Measurements from ENCODE around the gene FRMPD4.

DNA sequence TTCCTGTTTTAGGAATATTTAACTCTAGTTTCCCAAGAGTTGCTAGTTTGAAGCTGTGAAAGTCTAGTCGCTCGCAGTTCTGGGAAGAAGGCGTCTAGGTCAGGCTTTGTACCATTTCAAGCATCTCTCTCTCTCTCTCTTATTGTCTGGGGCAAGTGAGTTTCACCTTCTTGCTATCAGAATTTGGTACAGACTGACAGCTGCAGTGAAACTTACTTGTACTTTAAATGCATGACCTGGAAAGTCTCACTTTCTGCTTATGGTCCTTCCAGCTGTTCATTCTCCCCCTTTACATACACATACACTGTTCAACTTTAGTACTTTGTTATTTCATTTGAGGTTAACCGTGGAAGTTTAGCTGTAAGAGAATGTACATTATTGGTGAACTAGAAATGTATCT lies 4.4 kb downstream of the FRMPD4 start:
- TF ChIP-seq, protein P1, sequence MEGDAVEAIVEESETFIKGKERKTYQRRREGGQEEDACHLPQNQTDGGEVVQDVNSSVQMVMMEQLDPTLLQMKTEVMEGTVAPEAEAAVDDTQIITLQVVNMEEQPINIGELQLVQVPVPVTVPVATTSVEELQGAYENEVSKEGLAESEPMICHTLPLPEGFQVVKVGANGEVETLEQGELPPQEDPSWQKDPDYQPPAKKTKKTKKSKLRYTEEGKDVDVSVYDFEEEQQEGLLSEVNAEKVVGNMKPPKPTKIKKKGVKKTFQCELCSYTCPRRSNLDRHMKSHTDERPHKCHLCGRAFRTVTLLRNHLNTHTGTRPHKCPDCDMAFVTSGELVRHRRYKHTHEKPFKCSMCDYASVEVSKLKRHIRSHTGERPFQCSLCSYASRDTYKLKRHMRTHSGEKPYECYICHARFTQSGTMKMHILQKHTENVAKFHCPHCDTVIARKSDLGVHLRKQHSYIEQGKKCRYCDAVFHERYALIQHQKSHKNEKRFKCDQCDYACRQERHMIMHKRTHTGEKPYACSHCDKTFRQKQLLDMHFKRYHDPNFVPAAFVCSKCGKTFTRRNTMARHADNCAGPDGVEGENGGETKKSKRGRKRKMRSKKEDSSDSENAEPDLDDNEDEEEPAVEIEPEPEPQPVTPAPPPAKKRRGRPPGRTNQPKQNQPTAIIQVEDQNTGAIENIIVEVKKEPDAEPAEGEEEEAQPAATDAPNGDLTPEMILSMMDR (CRISPR knock-in tag; IDR thresholded peaks at IDR 0.05), result no peak
- no peak for TF ChIP-seq ZNF777 (CRISPR knock-in tag; IDR thresholded peaks at IDR 0.05)

Data from HepG2 (cell line).